ENCODE measurements around the gene CFAP107.
"Not testable (repeated sequence)": the region's sequence is repeated elsewhere in the genome, so short reads cannot be mapped to it uniquely, and the experiment has no call there.

CFAP107 gene

DNA sequence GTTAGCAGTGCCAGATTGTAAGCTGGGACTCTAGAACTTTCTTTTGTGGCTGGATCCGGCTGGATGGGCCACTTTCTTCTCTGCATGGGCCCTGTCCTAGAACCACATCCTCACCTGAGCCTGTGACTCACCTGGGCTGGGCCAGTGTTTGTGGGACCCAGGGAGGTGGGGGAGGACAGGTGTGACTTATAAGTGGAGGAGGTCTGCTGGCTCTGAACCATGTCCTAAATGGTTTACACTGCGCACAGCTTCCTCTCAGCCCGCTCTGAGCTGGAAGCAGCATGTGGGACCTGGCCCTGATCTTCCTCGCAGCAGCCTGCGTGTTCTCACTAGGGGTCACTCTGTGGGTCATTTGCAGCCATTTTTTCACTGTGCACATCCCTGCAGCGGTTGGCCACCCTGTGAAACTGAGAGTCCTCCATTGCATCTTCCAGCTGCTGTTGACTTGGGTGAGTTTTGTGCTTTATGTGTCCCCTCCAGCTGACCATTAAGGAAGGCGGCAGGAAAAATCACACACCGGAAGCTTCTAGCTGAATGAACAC is 30.0 kb upstream of the CFAP107 start, which contains the start of gene AADACL3:
Gene AADACL3, plus strand, starts transcription at position 215 of the 542 bp plus-strand sequence. Its CDS starts 67 bp downstream, at position 282.
- TF ChIP-seq, protein P1, sequence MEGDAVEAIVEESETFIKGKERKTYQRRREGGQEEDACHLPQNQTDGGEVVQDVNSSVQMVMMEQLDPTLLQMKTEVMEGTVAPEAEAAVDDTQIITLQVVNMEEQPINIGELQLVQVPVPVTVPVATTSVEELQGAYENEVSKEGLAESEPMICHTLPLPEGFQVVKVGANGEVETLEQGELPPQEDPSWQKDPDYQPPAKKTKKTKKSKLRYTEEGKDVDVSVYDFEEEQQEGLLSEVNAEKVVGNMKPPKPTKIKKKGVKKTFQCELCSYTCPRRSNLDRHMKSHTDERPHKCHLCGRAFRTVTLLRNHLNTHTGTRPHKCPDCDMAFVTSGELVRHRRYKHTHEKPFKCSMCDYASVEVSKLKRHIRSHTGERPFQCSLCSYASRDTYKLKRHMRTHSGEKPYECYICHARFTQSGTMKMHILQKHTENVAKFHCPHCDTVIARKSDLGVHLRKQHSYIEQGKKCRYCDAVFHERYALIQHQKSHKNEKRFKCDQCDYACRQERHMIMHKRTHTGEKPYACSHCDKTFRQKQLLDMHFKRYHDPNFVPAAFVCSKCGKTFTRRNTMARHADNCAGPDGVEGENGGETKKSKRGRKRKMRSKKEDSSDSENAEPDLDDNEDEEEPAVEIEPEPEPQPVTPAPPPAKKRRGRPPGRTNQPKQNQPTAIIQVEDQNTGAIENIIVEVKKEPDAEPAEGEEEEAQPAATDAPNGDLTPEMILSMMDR (IDR thresholded peaks at IDR 0.05; ENCODE audit: low read depth, low read length, missing control alignments) = no peak
- no peak within 1 kb of the TSS for H3K4me3 ChIP-seq (ENCODE audit: low read depth, low read length)
- no peak for DNase-seq (ENCODE audit: low read depth)

DNA sequence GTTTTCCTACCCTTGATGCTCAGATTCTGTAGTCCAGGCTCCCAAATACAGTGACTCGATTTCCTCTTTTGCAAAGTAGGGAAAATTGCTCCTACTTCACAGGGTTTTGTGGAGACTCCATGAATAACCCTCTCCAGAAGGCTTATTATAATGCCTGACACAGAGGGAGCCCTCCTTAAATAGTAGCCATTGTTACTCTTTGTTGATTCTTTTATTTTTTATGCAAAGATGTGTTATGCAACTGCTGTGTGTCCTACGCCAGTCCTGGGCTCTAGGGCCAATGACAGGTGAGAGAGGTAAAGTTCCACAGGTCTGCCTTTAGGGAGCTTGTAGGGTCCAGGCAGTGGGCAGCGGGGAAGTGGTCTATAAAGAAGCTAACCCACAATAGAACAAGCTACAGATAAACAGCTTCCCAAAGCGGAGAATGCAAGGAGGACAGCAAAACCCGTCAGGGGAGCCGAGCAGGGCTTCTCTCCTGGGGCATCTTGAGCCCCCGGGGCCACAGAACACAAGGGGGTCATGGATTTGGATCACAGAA is 28.6 kb upstream of the CFAP107 start:
- no peak for DNase-seq (ENCODE audit: low read depth)
- no peak overlapping the region for H3K4me3 ChIP-seq (ENCODE audit: low read depth, low read length)
- TF ChIP-seq, protein P1 (IDR thresholded peaks at IDR 0.05; ENCODE audit: low read depth, low read length, missing control alignments) = no peak

DNA sequence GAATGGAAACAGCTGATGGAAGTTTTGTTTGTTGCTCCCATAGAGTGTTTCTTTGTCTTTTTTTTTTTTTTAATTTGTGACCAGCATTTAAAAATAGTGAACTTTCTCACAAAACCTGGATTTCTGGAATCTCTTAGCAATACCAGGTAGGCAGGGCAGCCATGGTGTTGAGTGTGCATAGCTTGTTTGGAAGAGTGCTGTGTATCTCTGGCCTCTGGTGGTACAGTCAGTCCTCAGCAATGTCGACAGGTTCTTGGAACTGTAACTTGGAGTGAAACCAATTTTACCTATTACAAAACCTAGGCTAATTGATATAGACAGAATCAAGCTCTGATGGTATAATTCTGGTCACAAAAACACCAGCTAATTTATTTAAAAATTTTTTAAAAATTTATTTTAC is 23.4 kb upstream of the CFAP107 start:
- H3K4me3 ChIP-seq (ENCODE audit: low read depth, low read length) = no peak overlapping the region
- TF ChIP-seq, protein P1 (IDR thresholded peaks at IDR 0.05; ENCODE audit: low read depth, low read length, missing control alignments) = no peak
- DNase-seq (ENCODE audit: low read depth) = no peak

DNA sequence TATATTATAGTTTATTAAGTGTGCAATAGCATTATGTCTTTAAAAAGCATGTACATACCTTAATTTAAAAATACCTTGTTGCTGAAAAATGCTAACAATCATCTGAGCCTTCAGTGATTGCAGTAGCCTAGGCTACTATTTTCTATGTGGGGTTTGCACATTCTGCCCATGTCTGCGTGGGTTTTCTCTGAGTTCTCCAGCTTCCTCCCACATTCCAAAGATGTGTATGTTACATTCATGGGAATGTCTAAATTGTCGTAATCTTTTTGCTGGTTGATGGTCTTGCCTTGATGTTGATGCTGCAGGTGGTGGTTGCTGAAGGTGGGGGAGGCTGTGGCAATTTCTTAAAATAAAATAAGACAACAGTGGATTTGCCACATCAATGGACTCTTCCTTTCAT is 17.6 kb upstream of the CFAP107 start:
- TF ChIP-seq, protein P1 (IDR thresholded peaks at IDR 0.05; ENCODE audit: low read depth, low read length, missing control alignments) = no peak
- H3K4me3 ChIP-seq (ENCODE audit: low read depth, low read length) = no peak overlapping the region
- no peak for DNase-seq (ENCODE audit: low read depth)

DNA sequence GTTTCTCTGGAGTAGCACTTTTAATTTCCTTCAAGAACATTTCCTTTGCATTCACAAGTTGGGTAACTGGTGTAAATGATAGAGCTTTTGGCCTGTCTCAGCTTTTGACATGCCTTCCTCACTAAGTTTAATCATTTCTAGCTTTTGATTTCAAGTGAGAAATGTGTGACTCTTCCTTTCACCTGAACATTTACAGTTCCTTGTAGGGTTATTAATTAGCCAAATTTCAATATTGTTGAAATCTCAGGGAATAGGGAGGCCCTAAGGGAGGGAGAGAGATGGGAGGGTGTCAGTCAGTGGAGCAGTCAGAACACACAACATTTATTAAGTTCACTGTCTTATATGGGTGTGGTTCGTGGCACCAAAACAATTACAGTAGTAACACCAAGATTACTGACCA is 15.8 kb upstream of the CFAP107 start:
- no peak for DNase-seq (ENCODE audit: low read depth)
- no peak overlapping the region for H3K4me3 ChIP-seq (ENCODE audit: low read depth, low read length)
- TF ChIP-seq, protein P1 (IDR thresholded peaks at IDR 0.05; ENCODE audit: low read depth, low read length, missing control alignments) = no peak

DNA sequence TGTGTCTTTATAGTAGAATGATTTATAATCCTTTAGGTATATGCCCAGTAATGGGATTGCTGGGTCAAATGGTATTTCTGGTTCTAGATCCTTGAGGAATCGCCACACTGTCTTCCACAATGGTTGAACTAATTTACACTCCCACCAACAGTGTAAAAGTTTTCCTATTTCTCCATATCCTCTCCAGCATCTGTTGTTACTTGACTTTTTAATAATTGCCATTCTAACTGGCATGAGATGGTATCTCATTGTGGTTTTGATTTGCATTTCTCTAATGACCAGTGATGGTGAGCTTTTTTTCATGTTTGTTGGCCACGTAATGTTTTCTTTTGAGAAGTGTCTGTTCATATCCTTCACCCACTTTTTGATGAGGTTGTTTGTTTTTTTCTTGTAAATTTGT is 14.9 kb upstream of the CFAP107 start:
- DNase-seq (ENCODE audit: low read depth); H3K4me3 ChIP-seq (ENCODE audit: low read depth, low read length): not testable (repeated sequence)

DNA sequence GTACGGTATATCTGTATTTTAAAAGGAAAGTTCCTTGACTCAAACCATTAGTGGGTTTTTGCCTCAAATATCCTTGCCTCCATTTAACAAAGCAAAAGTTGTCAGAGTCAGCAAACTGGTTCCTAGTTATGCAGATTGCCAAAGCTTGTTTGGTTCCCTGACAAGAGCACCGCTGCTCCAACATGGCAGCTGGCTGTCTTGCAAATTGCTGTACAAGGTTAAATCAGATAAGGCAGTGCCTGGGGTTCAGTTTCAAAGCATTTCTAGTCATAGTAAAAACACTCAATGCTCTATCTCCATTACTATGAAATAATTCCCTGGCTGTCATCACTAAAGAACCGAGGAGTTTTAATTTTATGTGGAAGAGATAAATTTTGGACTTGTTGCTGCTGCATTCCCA is 11.3 kb upstream of the CFAP107 start:
- H3K4me3 ChIP-seq (ENCODE audit: low read depth, low read length) = no peak overlapping the region
- TF ChIP-seq, protein P1 (IDR thresholded peaks at IDR 0.05; ENCODE audit: low read depth, low read length, missing control alignments) = no peak
- DNase-seq (ENCODE audit: low read depth) = no peak

Data from GM12864 (cell line).